ENCODE measurements around the gene YIPF1. TPM values are rescaled to one million over a fixed set of nuclear protein-coding genes. Genes with fewer than 3 reads are reported as not detected.

The YIPF1 gene
- total RNA-seq, 1 experiment from 2014 or later = 15.8 TPM

DNA sequence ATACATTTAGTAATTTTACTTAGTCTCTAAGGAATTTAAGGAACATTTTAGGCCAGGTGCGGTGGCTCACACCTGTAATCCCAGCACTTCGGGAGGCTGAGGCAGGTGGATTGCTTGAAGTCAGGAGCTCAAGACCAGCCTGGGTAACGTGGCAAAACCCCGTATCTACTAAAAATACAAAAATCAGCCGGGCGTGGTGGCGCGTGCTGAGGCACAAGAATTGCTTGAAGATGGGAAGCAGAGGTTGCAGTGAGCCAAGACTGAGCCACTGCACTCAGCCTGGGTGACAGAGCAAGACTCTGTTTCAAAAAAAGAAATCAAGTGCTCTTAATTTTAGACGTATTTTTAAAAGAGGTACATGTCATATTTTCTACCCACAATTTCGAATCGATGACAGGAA is 54.8 kb downstream of the YIPF1 start:
- Mint-ChIP-seq H3K36me3 (ENCODE audit: insufficient read depth, unreplicated experiment) (peaks cover 5% of the 10 kb centered on the region), H3K9me3 (ENCODE audit: unreplicated experiment) (no peaks in the 10 kb centered on the region), H3K27ac (ENCODE audit: low read depth, unreplicated experiment) (no peak overlapping the region), H3K4me1 (ENCODE audit: insufficient read depth, unreplicated experiment) (peaks cover 10% of the 10 kb centered on the region), H3K4me3 (ENCODE audit: unreplicated experiment) (no peak overlapping the region), H3K27me3 (ENCODE audit: insufficient read depth, unreplicated experiment) (no peaks in the 10 kb centered on the region)
- TF ChIP-seq, protein P1, sequence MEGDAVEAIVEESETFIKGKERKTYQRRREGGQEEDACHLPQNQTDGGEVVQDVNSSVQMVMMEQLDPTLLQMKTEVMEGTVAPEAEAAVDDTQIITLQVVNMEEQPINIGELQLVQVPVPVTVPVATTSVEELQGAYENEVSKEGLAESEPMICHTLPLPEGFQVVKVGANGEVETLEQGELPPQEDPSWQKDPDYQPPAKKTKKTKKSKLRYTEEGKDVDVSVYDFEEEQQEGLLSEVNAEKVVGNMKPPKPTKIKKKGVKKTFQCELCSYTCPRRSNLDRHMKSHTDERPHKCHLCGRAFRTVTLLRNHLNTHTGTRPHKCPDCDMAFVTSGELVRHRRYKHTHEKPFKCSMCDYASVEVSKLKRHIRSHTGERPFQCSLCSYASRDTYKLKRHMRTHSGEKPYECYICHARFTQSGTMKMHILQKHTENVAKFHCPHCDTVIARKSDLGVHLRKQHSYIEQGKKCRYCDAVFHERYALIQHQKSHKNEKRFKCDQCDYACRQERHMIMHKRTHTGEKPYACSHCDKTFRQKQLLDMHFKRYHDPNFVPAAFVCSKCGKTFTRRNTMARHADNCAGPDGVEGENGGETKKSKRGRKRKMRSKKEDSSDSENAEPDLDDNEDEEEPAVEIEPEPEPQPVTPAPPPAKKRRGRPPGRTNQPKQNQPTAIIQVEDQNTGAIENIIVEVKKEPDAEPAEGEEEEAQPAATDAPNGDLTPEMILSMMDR (IDR thresholded peaks at IDR 0.05; ENCODE audit: unreplicated experiment) = no peak
- DNase-seq (ENCODE audit: unreplicated experiment) = no peak
- ChIA-PET POLR2A (interaction anchor here (0.5 to 1.1 kb wide), 5 partner anchors 27 to 1675 kb away, joined by 3 to 5 read pairs (median 3); partner anchors contain the start of genes IFT25 and TCEANC2), CTCF (no interaction called here)
- no TSS peak for BruUV-seq (replicated peaks)
- intact Hi-C loops (cut with micrococcal nuclease) = no loop called here

- intact Hi-C loops (cut with micrococcal nuclease) = no loop called here
- no peaks in the 10 kb centered on the region for H3K9me3 Mint-ChIP-seq (ENCODE audit: unreplicated experiment)
- TF ChIP-seq, protein P1 (IDR thresholded peaks at IDR 0.05; ENCODE audit: unreplicated experiment) = no peak
- DNase-seq (ENCODE audit: unreplicated experiment) = no peak
- no peaks in the 10 kb centered on the region for H3K27me3 Mint-ChIP-seq (ENCODE audit: insufficient read depth, unreplicated experiment)
- H3K36me3 Mint-ChIP-seq (ENCODE audit: insufficient read depth, unreplicated experiment) = peaks cover 9% of the 10 kb centered on the region
- POLR2A ChIA-PET = no interaction called here
- no peak overlapping the region for H3K27ac Mint-ChIP-seq (ENCODE audit: low read depth, unreplicated experiment)
- no peak overlapping the region for H3K4me3 Mint-ChIP-seq (ENCODE audit: unreplicated experiment)
- H3K4me1 Mint-ChIP-seq (ENCODE audit: insufficient read depth, unreplicated experiment) = peaks cover 10% of the 10 kb centered on the region
- CTCF ChIA-PET = interaction anchor here (1.7 kb wide), 1 partner anchor 27 kb away, joined by 5 read pairs; no protein-coding TSS in a partner anchor
- no TSS peak for BruUV-seq (replicated peaks)
These were observed 56.2 kb downstream of the YIPF1 start for GRCh38 chr1:53833393-53833792.

GRCh38 chr1:53826367-53826766 is 63.2 kb downstream of the YIPF1 start:
- intact Hi-C loops (cut with micrococcal nuclease) = no loop called here

DNA sequence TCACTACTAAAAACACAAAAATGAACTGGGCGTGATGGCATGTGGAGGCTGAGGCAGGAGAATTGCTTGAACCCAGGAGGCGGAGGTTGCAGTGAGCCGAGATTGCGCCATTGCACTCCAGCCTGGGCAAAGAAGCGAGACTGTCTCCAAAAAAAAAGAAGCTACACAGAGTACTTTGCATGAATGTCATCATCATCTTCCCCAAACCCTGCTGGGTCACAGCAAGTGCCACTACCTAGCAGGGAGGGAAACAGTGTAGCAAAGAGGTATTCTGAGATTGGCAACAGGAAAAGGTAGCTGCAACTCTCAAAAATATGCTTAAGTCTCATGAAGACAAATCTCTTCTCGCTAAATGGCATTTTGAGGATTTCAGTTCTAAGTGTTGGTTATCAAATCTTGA is 64.3 kb downstream of the YIPF1 start:
- ChIA-PET POLR2A (no interaction called here), CTCF (interaction anchor here (1.7 kb wide), 1 partner anchor 11 kb away, joined by 5 read pairs; no protein-coding TSS in a partner anchor)
- Mint-ChIP-seq H3K4me3 (ENCODE audit: unreplicated experiment) (no peak overlapping the region), H3K27ac (ENCODE audit: low read depth, unreplicated experiment) (no peak overlapping the region), H3K36me3 (ENCODE audit: insufficient read depth, unreplicated experiment) (peaks cover 34% of the 10 kb centered on the region), H3K4me1 (ENCODE audit: insufficient read depth, unreplicated experiment) (no peaks in the 10 kb centered on the region), H3K9me3 (ENCODE audit: unreplicated experiment) (no peaks in the 10 kb centered on the region), H3K27me3 (ENCODE audit: insufficient read depth, unreplicated experiment) (no peaks in the 10 kb centered on the region)
- no TSS peak for BruUV-seq (replicated peaks)
- no peak for DNase-seq (ENCODE audit: unreplicated experiment)
- TF ChIP-seq, protein P1 (IDR thresholded peaks at IDR 0.05; ENCODE audit: unreplicated experiment) = no peak
- intact Hi-C loops (cut with micrococcal nuclease) = no loop called here

More at GRCh38 chr1:53826367-53826766, 63.2 kb downstream of the YIPF1 start:
- Mint-ChIP-seq H3K27me3 (ENCODE audit: insufficient read depth, unreplicated experiment) (no peaks in the 10 kb centered on the region), H3K4me3 (ENCODE audit: unreplicated experiment) (no peak overlapping the region), H3K27ac (ENCODE audit: low read depth, unreplicated experiment) (no peak overlapping the region), H3K9me3 (ENCODE audit: unreplicated experiment) (no peaks in the 10 kb centered on the region), H3K36me3 (ENCODE audit: insufficient read depth, unreplicated experiment) (peaks cover 34% of the 10 kb centered on the region), H3K4me1 (ENCODE audit: insufficient read depth, unreplicated experiment) (no peaks in the 10 kb centered on the region)
- CTCF ChIA-PET = interaction anchor here (0.6 to 1.7 kb wide), 4 partner anchors 12 to 1315 kb away, joined by 3 to 5 read pairs (median 3); no protein-coding TSS in a partner anchor
- no TSS peak for BruUV-seq (replicated peaks)
- POLR2A ChIA-PET = interaction anchor here (1.3 kb wide), 1 partner anchor 11 kb away, joined by 4 read pairs; no protein-coding TSS in a partner anchor
- DNase-seq (ENCODE audit: unreplicated experiment) = peak; percentile 5
- TF ChIP-seq, protein P1 (IDR thresholded peaks at IDR 0.05; ENCODE audit: unreplicated experiment) = no peak

Measured in MCF 10A (cell line).